ENCODE results near the gene RPS25.
"Not testable (repeated sequence)": the region's sequence is repeated elsewhere in the genome, so short reads cannot be mapped to it uniquely, and the experiment has no call there.

The RPS25 gene

GRCh38 chr11:119018074-119018938 lies at the start of gene RPS25, which contains the start of gene TRAPPC4:
RPS25 (minus strand) TSS chr11:119018343; CDS start chr11:119018284, 59 bp downstream.
TRAPPC4 (plus strand) TSS chr11:119018766; CDS start chr11:119018796, 30 bp downstream.
- TF ChIP-seq, protein P1, sequence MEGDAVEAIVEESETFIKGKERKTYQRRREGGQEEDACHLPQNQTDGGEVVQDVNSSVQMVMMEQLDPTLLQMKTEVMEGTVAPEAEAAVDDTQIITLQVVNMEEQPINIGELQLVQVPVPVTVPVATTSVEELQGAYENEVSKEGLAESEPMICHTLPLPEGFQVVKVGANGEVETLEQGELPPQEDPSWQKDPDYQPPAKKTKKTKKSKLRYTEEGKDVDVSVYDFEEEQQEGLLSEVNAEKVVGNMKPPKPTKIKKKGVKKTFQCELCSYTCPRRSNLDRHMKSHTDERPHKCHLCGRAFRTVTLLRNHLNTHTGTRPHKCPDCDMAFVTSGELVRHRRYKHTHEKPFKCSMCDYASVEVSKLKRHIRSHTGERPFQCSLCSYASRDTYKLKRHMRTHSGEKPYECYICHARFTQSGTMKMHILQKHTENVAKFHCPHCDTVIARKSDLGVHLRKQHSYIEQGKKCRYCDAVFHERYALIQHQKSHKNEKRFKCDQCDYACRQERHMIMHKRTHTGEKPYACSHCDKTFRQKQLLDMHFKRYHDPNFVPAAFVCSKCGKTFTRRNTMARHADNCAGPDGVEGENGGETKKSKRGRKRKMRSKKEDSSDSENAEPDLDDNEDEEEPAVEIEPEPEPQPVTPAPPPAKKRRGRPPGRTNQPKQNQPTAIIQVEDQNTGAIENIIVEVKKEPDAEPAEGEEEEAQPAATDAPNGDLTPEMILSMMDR (IDR thresholded peaks at IDR 0.05; ENCODE audit: extremely low read depth, missing control alignments) = no peak
- DNase-seq (ENCODE audit: low spot score) = peak; percentile 91

- TF ChIP-seq, protein P1 (IDR thresholded peaks at IDR 0.05; ENCODE audit: extremely low read depth, missing control alignments) = no peak
Observed at GRCh38 chr11:119067371-119068222, 49.5 kb upstream of the RPS25 start, which contains the start of gene VPS11. VPS11 (plus strand) TSS chr11:119067818; CDS start chr11:119067824, 6 bp downstream.

GRCh38 chr11:119065369-119065768 lies 47.2 kb upstream of the RPS25 start:
- TF ChIP-seq, protein P1 (IDR thresholded peaks at IDR 0.05; ENCODE audit: extremely low read depth, missing control alignments) = peak; percentile 36
- DNase-seq (ENCODE audit: low spot score) = peak; percentile 64

More at GRCh38 chr11:119067371-119068222, 49.5 kb upstream of the RPS25 start, which contains the start of gene VPS11:
- peak; percentile 96 for DNase-seq (ENCODE audit: low spot score)

GRCh38 chr11:119062779-119063178 lies 44.6 kb upstream of the RPS25 start:
- TF ChIP-seq, protein P1 (IDR thresholded peaks at IDR 0.05; ENCODE audit: extremely low read depth, missing control alignments) = no peak
- no peak for DNase-seq (ENCODE audit: low spot score)

GRCh38 chr11:119061256-119061655 lies 43.1 kb upstream of the RPS25 start:
- no peak for DNase-seq (ENCODE audit: low spot score)
- TF ChIP-seq, protein P1 (IDR thresholded peaks at IDR 0.05; ENCODE audit: extremely low read depth, missing control alignments) = no peak

- DNase-seq (ENCODE audit: low spot score) = not testable (repeated sequence)
Observed at GRCh38 chr11:119059128-119059527, 41.0 kb upstream of the RPS25 start.

GRCh38 chr11:119057000-119057769 lies 39.0 kb upstream of the RPS25 start, which contains the start of gene HYOU1:
HYOU1 (minus strand) TSS chr11:119057205; CDS start chr11:119056160, 1,045 bp downstream.
- peak; percentile 100 for DNase-seq (ENCODE audit: low spot score)
- TF ChIP-seq, protein P1 (IDR thresholded peaks at IDR 0.05; ENCODE audit: extremely low read depth, missing control alignments) = no peak
